CD4-positive, alpha-beta T cell treated with Interleukin-6 for 4 hours (primary cell): ENCODE results near the gene STARD5.

Experiments
- DNase-seq: peaks from one replicate; pipeline ENCODE4 v3.0.0-alpha.2; 2020; ENCODE audit warnings: mixed read lengths

Gene STARD5

GRCh38 chr15:81271761-81272644 lies 51.9 kb downstream of the STARD5 start:
- DNase-seq, result no peak

DNA sequence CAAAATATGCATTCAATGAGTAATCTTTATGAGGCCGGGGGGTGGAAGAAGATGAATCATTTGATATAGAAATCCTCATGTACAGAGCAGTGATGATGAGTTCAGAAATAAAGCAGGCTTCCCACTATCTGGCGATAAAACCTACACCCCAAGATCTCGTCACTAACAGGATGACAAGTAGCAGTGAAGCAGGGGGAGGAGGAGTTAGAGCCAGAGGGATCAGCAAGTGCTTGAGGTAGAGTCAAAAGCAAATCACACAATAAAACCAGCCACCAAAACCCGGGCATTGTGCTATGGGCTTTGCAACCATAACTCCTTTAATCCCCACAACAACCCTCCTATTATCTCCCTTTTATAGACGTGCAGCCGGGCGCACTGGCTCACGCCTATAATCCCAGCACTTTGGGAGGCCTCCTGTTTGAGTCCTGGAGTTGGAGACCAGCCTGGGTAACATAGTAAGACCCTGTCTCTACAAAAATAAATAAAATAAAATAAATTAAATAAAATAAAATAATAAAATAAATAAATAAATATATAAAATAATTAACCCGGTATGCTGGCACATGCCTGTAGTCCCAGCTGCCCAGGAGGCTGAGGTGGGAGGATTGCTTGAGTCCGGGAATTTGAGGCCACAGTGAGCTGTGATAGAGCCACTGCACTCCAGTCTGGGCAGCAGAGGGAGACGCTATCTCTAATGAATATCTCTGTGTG lies 53.0 kb downstream of the STARD5 start:
- DNase-seq, result no peak

- DNase-seq, result no peak
Observed at GRCh38 chr15:81270188-81270587, 53.8 kb downstream of the STARD5 start.

GRCh38 chr15:81268881-81269601 lies 54.9 kb downstream of the STARD5 start:
- peak; percentile 16 for DNase-seq

GRCh38 chr15:81268340-81268739 lies 55.6 kb downstream of the STARD5 start:
- DNase-seq, result no peak

DNA sequence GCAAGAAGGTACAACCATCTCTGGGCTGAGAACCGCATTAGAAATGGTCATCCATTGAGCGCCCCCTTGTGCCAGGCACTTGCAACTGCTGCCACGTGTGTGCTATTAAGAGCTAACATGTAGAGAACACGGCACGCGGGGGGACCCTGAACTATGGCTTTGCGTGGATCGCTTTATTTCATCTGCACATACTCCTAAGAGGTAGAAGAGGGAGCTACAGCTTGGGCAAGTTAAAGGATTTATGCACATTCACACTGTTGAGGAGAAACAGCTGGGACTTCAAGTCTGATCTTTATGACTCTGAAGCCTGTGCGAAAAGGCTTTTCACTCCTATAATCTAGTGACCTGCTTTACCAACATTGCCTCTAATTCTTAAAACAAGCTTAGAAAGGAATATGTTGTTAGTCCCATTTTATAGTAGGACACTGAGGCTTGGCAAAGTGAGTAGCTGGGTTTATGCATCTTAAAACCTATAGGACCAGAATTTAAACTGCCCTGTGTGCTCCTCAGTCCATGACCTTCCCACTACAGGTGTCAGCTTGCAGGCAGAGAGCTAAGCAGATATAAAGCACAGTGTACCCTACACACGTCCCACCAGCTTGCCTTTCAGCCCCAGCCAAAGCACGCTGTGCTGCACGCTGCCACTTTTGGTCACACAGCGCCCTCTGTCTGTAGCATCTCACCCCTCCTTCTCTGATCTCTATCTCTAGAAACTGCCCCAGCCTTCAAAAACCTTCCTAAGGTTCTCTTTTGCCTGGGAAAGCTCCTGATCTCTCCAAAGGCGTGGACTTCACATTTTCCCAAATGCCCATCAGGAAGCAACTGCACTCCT lies 57.8 kb downstream of the STARD5 start:
- peak; percentile 89 for DNase-seq

GRCh38 chr15:81265256-81265943 lies 58.5 kb downstream of the STARD5 start:
- DNase-seq, result no peak

DNA sequence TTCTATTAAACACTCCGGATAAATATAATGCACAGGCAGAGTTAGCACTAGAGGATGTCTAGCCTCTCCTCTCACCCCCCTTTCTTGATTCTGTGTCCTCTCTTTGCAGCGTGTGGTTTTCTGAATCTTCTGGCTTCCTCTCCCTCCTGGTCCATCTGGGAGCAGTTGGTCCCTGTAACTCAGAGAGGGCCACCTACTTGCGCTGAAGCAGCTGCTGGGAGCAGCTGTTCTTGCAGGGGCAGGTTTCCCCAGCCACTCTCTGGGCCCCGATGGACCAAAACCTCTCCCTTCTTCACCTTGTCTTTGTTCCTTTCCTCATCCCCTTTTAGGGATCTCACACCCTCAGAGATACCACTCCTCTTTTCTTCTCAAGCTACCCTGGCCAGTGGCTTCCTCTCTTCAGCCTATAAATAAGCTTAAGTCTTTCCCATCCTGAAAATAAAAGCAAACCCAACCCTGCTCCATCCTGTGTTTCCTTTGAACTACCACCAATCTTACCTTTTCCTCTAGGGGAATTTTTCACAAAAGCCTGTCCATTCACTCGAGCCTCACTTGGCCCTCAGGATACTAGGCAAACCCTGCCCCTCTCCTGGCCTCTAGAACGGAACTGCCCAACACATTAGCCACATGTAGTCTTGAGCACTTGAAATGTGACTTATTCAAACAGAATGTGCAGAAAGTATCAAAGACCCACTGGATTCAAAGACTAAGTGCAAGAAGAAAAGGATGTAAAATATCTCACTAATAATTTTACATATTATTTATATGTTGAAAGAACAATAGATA lies 59.7 kb downstream of the STARD5 start:
- DNase-seq, result no peak

- DNase-seq, result no peak
Observed at GRCh38 chr15:81263477-81263876, 60.5 kb downstream of the STARD5 start.

GRCh38 chr15:81261172-81261811 lies 62.6 kb downstream of the STARD5 start:
- no peak for DNase-seq

- no peak for DNase-seq
Observed at GRCh38 chr15:81259760-81260298, 64.1 kb downstream of the STARD5 start.
